GM21528 (cell line): ENCODE data around the gene ALDH3B1.

ENCODE experiments used
- ATAC-seq: cut with Tn5 transposase; IDR thresholded peaks from one replicate; pipeline ENCODE4 v1.9.1; 2021; ENCODE audit warnings: mild to moderate bottlenecking, moderate library complexity; ENCODE audit not compliant: unreplicated experiment, low FRiP score

ALDH3B1 gene

DNA sequence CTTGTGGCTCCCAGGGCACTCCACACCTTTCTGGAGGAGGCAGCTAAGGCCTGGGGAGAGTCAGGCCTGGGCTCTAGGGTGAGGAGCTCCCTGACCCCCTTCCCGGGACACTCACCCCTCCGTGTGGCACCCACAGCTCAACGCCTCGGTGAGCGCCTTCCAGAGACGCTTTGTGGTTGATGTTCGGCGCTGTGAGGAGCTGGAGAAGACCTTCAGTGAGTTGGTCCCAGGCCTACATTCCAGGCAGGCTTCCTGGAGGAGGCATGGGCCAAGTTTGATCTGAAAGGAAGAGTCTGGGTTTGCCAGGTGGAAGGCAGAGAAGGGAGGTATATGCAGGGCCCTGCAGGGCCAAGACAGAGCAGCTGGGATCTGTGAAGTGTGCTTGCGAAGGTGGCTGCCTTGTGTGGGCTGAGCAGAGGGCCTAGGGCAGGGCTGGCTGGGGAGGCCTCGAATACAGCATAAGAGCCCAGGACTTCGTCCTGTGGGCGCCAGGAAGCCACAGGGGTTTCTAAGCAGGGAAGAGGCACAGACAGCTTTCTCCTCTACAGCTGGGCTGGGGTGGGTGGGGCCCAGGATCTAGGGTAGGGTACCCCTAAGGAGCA lies 31.6 kb downstream of the ALDH3B1 start:
- ATAC-seq: no peak

DNA sequence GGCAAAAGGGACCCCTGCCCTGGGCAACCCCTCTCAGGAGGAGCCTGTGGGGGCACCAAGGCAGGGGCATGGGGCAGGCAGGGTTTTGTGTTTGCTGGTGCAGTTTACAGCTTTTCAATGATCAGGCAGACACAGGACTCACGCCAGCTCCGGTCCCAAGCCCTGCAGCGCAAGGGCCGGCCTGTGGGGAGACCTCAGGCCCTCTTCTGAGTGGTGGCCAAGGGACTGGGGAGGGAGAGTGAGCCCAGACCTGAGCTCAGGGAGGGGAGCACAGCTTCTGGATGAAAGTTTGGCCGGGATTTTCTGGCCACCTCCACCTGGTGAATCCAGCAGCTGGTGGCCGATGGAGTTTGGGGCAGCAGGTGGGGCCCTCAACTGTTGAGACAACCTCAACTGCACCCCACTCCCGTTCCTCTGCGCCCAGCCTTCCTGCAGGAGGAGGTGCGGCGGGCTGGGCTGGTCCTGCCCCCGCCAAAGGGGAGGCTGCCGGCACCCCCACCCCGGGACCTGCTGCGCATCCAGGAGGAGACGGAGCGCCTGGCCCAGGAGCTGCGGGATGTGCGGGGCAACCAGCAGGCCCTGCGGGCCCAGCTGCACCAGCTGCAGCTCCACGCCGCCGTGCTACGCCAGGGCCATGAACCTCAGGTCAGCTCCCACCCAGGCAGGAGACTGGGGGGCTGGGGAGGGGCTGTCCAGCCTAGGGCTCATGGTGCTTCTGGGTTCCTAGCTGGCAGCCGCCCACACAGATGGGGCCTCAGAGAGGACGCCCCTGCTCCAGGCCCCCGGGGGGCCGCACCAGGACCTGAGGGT lies 32.3 kb downstream of the ALDH3B1 start:
- ATAC-seq: no peak

DNA sequence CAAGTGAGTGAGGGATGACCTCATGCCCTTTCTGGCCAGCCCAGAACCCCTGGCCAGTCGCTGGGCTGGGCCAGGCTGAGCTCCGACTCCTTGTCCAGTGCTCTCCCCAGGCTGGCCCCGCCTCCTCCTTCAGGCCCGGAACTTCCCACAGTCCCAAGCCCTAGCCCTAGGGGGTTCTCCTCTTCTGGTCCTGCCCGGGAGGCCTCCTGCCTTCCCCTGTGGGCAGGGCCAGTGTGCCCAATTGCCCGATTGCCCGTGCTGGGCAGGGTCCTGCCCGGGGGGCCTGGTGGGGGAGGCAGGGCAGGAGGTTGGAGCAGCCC lies 32.9 kb downstream of the ALDH3B1 start:
- ATAC-seq: no peak

DNA sequence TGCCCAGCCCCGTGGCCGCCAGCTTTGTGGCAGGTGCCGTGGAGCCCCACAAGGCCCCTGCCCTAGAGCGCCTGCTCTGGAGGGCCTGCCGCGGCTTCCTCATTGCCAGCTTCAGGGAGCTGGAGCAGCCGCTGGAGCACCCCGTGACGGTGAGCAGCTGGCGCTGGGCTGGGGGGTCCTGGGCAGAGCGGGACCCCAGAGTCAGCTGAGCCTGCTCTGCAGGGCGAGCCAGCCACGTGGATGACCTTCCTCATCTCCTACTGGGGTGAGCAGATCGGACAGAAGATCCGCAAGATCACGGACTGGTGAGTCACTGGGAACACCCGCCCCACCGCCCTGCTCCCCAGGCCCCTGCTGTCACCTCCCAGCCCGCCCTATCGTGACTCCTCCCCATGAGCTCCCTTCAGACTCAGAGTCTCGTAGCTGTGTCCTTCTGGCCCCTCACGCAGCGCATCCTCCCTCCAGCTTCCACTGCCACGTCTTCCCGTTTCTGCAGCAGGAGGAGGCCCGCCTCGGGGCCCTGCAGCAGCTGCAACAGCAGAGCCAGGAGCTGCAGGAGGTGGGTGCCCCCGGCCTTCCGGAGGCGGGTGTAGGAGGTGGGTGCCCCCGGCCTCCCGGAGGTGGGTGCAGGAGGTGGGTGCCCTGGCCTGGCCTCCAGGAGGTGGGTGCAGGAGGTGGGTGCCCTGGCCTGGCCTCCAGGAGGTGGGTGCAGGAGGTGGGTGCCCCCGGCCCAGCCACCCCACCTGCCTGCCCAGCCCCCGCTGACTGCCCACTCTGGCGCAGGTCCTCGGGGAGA lies 33.4 kb downstream of the ALDH3B1 start:
- no peak for ATAC-seq

DNA sequence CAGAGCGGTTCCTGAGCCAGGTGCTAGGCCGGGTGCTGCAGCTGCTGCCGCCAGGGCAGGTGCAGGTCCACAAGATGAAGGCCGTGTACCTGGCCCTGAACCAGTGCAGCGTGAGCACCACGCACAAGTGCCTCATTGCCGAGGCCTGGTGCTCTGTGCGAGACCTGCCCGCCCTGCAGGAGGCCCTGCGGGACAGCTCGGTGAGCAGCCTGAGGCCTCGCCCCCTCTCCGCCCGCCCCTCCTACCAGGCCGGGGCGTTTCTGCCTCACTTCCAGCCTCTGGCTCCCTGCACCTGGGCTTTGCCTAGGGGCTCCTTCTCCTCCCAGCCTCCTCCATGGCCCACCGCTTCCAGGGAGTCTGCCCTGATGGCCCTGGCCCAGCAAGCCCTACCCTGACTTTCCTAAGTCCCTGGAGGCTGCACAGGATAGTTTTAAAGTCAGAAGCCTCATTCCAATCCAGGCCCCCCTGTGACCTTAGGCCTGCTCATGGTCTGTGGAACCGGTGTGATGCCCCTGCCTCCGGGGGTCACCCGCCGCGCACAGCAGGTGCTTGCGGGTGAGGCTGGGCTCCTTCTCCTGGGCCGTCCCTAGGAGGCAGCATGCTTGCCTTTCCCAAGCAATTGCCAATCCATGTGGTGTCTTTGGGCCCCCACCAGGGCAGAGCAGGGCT lies 34.2 kb downstream of the ALDH3B1 start:
- no peak for ATAC-seq

DNA sequence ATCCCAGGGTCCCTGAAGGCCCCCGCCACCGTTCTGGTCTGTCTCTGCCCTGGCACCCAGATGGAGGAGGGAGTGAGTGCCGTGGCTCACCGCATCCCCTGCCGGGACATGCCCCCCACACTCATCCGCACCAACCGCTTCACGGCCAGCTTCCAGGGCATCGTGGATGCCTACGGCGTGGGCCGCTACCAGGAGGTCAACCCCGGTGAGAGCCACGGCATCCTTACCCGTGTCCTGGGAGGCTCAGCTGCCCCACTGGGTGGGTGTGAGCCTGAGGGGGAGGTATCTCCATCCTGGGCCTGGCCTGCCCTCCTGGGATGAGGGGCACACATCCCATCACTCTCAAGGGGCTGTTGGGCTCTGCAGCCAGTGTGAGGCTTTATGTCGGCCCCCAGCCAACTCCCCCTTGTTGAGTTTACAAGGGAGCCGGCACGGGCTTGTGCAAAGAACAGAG lies 34.8 kb downstream of the ALDH3B1 start:
- no peak for ATAC-seq

DNA sequence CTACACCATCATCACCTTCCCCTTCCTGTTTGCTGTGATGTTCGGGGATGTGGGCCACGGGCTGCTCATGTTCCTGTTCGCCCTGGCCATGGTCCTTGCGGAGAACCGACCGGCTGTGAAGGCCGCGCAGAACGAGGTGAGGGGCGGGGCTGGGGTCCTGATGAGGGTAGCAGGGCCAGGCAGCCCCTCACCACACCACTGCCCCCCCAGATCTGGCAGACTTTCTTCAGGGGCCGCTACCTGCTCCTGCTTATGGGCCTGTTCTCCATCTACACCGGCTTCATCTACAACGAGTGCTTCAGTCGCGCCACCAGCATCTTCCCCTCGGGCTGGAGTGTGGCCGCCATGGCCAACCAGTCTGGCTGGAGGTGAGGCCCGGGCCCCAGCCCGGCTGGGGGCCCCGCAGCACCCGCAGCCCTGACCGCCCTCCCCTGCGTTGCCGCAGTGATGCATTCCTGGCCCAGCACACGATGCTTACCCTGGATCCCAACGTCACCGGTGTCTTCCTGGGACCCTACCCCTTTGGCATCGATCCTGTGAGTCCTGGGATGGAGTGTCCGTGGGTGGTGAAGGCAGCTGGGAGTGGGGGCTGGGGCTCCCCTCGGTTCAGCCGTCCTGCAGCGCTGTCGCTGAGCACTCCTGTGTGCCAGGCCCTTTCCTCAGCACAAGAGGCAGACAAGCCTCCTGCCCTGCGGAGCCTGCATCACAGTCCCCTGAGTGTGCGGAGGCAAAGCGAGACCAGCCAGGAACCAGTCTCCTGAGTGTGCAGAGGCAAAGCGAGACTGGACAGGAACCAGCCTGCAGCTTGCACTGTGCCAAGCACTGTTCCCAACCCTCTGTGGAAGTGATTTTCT lies 37.5 kb downstream of the ALDH3B1 start:
- ATAC-seq: no peak

DNA sequence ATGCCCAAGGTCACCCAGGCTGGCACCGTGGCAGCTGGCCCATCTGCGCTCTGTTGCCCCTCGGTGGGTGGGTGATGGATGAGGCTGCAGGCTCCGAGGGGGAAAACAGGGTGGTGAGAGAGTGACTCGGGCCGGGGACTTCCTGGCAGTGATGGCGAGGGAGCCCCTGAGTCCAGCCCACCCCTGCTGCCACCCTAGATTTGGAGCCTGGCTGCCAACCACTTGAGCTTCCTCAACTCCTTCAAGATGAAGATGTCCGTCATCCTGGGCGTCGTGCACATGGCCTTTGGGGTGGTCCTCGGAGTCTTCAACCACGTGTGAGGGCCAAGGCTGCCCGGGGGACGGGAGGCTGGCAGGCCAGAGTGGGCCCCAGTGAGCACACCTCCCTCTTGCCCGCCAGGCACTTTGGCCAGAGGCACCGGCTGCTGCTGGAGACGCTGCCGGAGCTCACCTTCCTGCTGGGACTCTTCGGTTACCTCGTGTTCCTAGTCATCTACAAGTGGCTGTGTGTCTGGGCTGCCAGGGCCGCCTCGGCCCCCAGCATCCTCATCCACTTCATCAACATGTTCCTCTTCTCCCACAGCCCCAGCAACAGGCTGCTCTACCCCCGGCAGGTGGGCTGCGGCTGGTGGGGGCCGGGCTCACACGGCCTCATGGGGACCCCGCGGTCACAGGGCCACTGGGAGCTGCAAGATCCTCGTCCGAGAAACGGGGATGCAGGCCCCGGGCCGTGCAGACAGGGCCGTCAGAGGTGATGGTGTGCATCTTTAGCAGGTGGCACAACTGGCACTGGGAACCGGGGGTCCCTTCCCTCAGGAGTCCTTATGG lies 38.8 kb downstream of the ALDH3B1 start:
- no peak for ATAC-seq

DNA sequence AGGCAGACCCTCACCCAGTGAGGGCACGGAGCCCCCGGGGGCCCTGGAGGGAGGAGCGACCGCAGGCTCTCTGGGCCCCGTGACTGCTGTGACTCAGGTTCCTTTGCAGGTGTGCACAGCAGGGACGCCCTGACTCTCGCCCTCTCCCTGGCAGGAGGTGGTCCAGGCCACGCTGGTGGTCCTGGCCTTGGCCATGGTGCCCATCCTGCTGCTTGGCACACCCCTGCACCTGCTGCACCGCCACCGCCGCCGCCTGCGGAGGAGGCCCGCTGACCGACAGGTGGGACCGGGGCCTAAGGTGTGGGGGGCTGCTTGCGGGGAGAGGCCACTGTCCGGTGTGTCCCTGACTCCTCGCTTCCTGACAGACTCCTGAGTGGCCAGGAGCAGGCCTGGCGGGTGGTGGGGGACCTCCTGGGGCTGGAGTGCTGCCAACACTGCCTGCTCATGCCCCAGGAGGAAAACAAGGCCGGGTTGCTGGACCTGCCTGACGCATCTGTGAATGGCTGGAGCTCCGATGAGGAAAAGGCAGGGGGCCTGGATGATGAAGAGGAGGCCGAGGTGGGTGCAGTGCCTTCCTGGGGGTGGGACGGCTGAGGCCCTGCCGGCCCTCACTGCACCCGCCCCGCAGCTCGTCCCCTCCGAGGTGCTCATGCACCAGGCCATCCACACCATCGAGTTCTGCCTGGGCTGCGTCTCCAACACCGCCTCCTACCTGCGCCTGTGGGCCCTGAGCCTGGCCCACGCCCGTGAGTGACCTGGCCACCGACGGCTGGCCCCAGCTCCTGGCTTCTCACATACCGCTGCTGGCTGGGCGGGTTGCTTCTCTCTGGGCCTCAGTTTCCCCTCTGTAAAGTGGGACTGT lies 39.6 kb downstream of the ALDH3B1 start:
- no peak for ATAC-seq

DNA sequence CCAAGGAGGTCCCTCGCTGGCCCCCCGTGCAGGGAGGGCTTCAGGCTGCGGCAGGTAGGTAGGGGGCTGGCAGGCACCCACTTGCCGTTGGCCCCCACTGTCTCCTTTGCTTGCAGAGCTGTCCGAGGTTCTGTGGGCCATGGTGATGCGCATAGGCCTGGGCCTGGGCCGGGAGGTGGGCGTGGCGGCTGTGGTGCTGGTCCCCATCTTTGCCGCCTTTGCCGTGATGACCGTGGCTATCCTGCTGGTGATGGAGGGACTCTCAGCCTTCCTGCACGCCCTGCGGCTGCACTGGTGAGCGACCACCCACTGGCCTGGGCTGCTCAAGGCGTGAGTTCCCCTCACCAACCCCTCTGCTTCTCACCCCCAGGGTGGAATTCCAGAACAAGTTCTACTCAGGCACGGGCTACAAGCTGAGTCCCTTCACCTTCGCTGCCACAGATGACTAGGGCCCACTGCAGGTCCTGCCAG lies 40.3 kb downstream of the ALDH3B1 start:
- ATAC-seq: no peak

DNA sequence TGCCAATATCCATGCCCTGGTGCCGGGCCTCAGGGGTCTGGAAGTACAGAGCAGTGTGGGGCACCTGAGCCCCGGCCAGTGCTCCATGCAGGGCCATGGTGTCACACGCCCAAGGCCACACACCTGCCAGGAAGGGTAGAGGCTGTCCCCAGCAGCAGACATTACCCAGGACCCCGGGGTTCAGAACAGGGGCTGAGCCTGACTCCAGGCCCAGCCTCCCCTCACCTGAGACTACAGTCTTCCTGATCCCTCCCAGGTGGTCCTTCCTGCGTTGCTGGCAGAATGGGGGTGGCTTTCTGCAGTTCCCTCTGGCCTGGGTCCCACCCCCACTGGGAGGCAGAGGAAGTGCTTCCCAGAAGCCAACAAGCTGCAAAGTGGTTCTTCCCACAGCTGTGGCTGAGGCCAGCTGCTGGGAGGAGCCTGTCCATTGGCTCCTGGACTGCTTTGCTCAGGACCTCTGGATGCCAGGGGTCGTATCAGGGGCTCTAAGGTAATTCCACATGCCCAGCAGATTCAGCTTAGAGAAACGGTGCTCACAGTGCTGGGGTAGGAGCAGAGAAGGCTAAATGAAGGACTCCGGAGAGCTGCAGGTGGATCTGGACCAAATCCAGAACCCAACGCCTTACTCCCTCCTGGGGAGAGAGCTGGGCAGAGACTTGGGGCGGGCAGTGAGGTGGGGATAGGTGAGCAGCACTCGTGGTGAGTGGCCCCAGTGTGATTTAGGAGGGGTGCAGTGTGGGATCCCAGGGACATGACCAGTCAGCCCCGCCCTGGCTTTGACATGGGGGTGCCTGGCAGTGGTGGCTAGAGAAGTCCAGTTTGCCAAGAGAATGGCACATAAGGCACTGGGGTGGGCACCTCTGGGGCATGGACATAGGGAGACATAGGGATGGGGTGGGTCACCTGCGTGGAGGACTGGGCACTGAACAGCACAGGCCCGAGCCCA lies 41.3 kb downstream of the ALDH3B1 start:
- no peak for ATAC-seq

DNA sequence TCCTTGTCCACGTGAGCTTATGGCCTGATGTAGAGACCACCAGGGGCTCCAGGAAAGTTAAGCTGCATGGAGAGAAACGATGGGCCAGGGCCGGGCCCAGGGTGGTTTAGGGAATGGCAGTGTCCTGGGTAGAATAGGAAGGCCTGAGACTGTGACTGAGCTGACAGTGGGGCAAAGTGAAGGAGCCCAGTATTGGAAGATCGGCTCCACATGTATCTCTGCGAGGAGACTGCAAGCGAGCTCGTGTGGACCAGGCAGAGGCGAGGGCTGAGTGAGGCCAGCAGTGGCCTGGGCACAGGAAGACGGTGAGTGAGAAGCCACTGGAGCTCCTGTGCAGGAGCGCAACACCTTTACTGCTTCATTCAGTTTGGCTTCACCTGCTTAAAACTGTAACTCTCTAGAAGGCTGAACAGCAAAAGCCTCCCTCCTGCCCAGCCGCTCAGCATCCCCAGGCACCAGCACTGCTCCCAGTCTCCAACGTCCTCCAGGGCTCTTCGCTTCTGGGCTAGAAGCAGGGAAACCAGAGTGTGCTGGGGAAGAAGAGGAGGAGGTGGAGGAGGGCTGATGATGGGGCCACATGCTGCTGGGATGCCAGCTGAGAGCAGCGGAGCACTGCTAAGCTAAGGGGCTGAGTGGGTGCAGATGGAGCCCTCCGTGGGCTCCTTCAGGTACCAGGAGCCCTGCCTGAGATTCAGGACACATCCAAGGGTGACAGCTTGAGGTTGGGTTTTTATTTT lies 42.2 kb downstream of the ALDH3B1 start:
- ATAC-seq: no peak

DNA sequence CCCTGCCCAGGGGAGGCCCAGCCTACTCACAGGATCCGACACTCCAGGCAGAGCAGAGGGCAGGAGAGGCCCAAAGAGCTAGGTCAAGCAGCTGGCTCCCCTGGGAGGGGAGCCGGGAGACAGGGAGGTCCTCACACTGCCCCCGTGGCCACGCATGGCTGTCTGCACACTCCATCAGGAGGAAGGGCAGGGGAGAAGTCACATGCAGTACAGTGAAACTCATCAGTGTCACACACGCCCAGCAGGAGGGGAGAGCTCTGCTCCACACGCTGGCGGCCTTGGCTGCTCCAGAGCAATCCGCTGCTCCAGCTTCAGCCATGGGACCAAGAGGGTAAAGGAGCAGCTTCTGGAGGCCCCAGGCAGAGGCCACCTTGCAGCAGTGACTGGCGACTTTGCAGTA lies 43.0 kb downstream of the ALDH3B1 start:
- ATAC-seq: no peak

DNA sequence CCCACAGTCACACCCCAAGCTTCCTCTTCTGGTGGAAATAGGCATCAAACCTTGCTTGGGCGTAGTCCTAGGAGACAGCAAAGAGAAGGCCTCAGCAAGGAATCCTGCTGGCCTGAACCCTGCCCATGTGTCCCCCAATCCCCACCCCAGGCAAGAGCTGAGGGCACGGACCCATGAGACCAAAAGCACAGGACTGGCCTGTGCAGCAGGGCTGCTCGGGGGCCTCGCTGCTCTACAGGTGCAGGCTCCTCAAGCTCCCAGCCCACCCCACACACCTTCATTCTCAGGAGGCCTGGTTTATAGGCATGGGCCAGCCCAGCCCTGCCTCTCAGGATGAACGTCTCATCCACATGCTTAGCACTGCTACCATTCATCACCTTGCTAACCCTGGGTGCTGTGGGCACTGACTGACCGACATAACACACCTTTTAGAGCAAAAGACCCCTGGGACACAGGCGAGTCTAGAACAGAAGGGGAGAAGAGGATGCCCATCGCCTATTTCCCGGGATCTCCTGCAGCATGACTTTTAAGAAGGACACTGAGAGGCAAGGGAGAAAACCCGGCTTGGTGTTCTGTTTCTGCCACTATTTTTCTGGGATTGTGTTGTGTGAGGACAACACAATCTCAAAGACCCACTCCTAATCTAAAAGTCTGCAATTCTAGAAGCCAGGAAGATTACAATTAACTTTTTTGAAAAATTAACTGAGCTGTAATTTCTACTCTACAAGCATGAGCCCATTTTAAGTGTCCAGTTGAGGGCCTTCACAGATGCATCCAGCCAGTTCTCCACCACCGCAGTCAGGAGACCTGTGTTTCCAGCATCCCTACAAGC lies 44.1 kb downstream of the ALDH3B1 start:
- ATAC-seq: no peak
